ENCODE results near the gene LGI4. TPM values are rescaled to one million over a fixed set of nuclear protein-coding genes. Genes with fewer than 3 reads are reported as not detected.

The LGI4 gene
- total RNA-seq, 1 experiment from 2014 or later = 3.2 TPM

GRCh38 chr19:35099155-35099896 lies 35.5 kb downstream of the LGI4 start:
- Histone ChIP-seq H3K4ac (ENCODE audit: low read depth, low read length) (no peak overlapping the region), H4K20me1 (ENCODE audit: control insufficient read depth, insufficient read depth, insufficient read length) (no peaks in the 10 kb centered on the region), H2BK20ac (ENCODE audit: low read depth, low read length, poor library complexity, severe bottlenecking) (no peak overlapping the region), H3K27me3 (ENCODE audit: insufficient read depth, low read length) (no peaks in the 10 kb centered on the region), H3K4me2 (ENCODE audit: insufficient read depth, insufficient read length, low read length) (no peak overlapping the region), H3K18ac (ENCODE audit: insufficient read length, low read depth, low read length) (no peak overlapping the region), H4K91ac (ENCODE audit: insufficient read length, low read depth, low read length) (no peak overlapping the region), H3K27ac (ENCODE audit: insufficient read length, low read depth, low read length) (no peak overlapping the region), H2BK120ac (ENCODE audit: low read depth, low read length, poor library complexity, severe bottlenecking) (no peak overlapping the region), H2BK5ac (ENCODE audit: insufficient read length, low read length) (no peak overlapping the region), H3K23ac (ENCODE audit: insufficient read length, low read depth, low read length) (no peak overlapping the region), H3T11ph (ENCODE audit: low read length) (no peak overlapping the region), H2BK12ac (ENCODE audit: insufficient read length, low read depth, low read length) (no peak overlapping the region), H2AFZ (ENCODE audit: low read length) (no peak overlapping the region), H3K79me1 (ENCODE audit: insufficient read depth, low read depth, low read length, poor library complexity, severe bottlenecking) (no peaks in the 10 kb centered on the region), H3K9me3 (ENCODE audit: control insufficient read depth, low read depth, low read length) (no peaks in the 10 kb centered on the region), H3K79me2 (ENCODE audit: insufficient read depth, low read length) (no peaks in the 10 kb centered on the region), H3K9ac (ENCODE audit: extremely low read depth, insufficient read length, low read length) (no peak overlapping the region), H3K4me1 (ENCODE audit: insufficient read depth, low read length) (no peaks in the 10 kb centered on the region), H4K5ac (ENCODE audit: insufficient read length, low read depth, low read length) (no peak overlapping the region), H3K56ac (ENCODE audit: insufficient read length, low read depth, low read length) (no peak overlapping the region), H3K23me2 (ENCODE audit: insufficient read length, low read depth, low read length, poor library complexity, severe bottlenecking) (no peaks in the 10 kb centered on the region), H2BK15ac (ENCODE audit: low read depth, low read length) (no peak overlapping the region), H4K8ac (replicated peaks; ENCODE audit: insufficient read length, low read depth, low read length) (no peak overlapping the region), H2AK5ac (ENCODE audit: insufficient read length, low read length) (no peak overlapping the region), H3K14ac (ENCODE audit: insufficient read depth, low read length) (no peak overlapping the region)
- Mint-ChIP-seq H3K9me3 (no peaks in the 10 kb centered on the region), H3K36me3 (ENCODE audit: insufficient read depth in 1 of 3, low read depth in 3 of 3) (no peaks in the 10 kb centered on the region), H3K27ac (no peak overlapping the region), H3K4me1 (peaks cover 13% of the 10 kb centered on the region in 2 experiments), H3K4me3 (no peak overlapping the region), H3K27me3 (ENCODE audit: low read depth) (peaks cover 3% of the 10 kb centered on the region)
- TF ChIP-seq CTCF (conservative IDR thresholded peaks at IDR 0.05) = no peak
- no peak for DNase-seq
- no CpG with 5 or more reads among the region's 21 CpGs for WGBS (ENCODE audit: extremely low coverage, insufficient read length, low lambda C conversion rate)
